GM19372 (cell line): ENCODE results near the gene RNU4-1.
"Not testable (repeated sequence)": the region's sequence is repeated elsewhere in the genome, so short reads cannot be mapped to it uniquely, and the experiment has no call there.

ENCODE experiments used
- ATAC-seq: cut with Tn5 transposase; IDR thresholded peaks from one replicate; pipeline ENCODE4 v1.9.1; 2021; ENCODE audit warnings: mild to moderate bottlenecking, low read depth, moderate library complexity; ENCODE audit not compliant: unreplicated experiment

Gene RNU4-1

DNA sequence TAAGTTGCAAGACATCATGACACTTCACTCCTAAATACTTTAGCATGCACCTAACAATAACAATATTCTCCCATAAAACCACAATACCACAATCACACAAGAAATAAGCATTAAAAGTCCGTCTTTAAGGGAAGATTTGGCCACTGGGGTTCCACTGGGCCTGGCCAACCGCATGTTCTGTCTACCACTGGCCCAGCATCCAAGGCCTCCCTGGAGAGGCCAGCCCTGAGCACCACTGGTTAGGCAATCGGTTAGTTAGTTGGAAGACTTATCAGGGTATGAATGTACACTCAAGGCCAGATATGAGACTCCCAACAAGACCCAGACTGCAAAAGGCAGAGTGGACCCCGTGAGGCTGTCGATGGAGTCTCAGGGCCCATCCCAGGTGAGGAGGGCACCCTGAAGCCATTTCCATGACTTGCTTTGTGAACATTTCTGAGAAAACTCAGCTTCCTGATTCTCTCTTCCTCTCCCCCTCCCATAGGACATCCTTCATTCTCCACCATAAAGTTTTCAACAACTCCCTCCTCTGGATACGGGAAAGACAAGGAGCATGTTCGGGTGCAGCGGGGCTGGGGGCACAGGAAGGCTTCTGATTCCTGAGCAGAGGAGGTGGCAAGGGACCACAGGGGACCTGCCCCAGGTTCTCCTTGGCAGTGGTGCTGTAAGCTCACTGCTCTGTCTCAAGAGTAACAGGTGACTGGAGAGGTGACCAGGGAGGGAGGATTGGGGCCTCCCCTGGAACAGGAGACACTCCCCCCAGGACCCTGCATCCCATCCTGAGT lies 33.4 kb downstream of the RNU4-1 start:
- ATAC-seq, result no peak

DNA sequence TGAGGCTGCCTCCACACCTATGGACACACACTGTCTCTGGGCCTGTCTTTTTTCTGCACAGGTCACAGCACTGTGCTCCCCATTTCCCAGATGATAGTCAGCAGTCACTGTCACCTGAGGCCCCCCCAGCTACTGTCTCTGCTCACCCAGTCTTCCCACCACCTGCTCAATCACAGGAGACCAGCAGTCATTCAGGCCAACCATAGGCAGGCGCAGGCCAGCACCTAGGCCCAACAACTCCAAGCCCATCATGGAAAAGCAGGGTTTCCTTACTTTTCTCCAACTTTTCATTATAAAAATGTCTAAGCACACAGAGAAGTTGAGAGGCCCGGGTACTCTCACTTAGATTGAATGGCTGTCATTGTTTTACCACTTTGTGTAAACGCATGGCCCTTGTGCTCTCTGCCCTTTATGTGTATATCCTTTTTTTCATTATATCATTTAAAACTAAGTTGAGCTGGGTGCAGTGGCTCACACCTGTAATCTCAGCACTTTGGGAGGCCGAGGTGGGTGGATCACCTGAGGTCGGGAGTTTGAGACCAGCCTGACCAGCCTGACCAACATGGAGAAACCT lies 34.6 kb downstream of the RNU4-1 start:
- no peak for ATAC-seq

- ATAC-seq, result no peak
Observed at GRCh38 chr12:120257041-120257821, 35.8 kb downstream of the RNU4-1 start.

- ATAC-seq, result no peak
Observed at GRCh38 chr12:120254809-120255208, 38.2 kb downstream of the RNU4-1 start.

GRCh38 chr12:120253313-120253712 lies 39.7 kb downstream of the RNU4-1 start:
- ATAC-seq, result not testable (repeated sequence)

DNA sequence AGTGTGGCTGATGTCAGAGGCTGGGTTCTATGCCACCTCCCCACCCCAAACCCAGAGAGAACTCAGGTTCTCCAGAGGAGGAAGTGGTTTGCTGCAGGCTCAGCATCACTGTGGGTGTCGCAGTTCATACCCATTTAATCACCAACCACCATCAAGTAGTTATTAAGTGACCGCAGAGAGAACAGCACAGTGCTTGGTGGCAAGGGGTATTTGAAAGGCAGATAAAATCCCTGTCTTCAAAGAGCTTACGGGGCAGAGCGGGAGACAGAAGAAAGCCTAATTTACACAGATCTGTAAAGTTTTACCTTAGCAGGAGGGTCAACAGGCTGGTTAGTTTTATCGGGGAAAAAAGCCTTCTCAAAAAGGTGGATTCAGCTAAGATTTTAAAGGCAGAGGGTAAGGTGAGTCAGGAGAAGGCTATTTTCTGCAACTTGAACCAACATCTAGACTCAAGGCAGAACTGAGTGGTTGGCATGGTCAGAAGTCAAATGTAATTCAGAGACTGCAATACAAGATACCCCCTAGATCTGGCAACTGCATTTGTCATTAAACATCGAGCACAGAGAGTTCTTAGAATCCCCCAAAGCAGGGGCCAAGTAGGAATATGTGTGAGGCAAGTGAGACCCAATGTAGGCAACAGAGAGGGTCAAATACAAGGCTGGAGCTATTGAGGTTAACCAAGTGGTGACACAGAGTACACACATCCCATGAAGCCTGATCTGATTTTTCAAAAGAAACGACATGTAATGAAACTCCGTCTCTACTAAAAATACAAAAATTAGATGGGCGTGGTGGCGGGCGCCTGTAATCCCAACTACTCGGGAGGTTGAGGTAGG lies 40.7 kb downstream of the RNU4-1 start:
- ATAC-seq, result no peak

- not testable (repeated sequence) for ATAC-seq
Observed at GRCh38 chr12:120251364-120252070, 41.5 kb downstream of the RNU4-1 start.

GRCh38 chr12:120249875-120250795 lies 42.9 kb downstream of the RNU4-1 start:
- ATAC-seq, result no peak

- ATAC-seq, result no peak
Observed at GRCh38 chr12:120249266-120249874, 43.7 kb downstream of the RNU4-1 start.

- ATAC-seq, result no peak
Observed at GRCh38 chr12:120247621-120248030, 45.4 kb downstream of the RNU4-1 start.

DNA sequence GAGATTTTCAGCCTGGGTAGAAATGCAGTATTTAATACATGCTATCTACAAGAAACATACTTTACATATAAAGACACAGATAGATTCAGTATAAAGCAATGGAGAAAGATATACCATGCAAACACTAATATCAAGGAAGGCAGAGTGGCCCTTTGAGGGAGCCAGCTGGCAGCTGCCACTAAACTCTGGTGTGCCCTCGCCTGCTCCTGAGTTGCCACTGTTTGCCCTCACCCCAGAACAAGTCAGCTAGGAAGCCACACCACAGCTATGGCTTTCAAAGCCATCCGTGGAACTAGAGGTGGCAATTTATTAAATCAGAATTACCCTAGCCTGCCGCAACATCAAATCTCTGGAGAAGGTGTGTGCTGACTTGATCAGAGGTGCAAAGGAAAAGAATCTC lies 45.9 kb downstream of the RNU4-1 start:
- no peak for ATAC-seq

DNA sequence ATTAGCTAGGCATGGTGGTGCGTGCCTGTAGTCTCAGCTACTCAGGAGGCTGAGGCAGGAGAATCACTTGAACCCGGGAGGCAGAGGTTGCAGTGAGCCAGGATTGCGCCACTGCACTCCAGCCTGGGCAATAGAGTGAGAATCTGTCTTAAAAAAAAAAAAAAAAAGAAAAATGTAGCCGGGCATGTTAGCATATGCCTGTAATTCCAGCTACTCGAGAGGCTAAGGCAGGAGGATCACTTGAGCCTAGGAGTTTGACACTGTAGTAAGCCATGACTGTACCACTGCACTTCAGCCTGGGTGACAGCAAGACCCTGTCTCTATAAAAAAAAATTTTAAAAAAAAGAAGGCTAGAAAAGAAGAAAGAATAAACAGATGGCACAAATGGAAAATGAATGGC lies 46.3 kb downstream of the RNU4-1 start:
- ATAC-seq, result not testable (repeated sequence)
